HCT116 (cell line): Measurements from ENCODE around the gene MAVS. TPM values are rescaled to one million over a fixed set of nuclear protein-coding genes. Genes with fewer than 3 reads are reported as not detected.

ENCODE experiments used
- ATAC-seq: fragments of 200-7000 bp; cut with Tn5 transposase; 2 replicates; pipeline ENCODE4 v1.9.1; 2020; ENCODE audit warnings: mild to moderate bottlenecking, moderate library complexity
- BruUV-seq: library from RNA; stranded (reverse); fragments of 400-500 nt; replicated peaks from 2 replicates; lab custom pipeline; 2021; lab: Mats Ljungman, UMichigan
- CTCF ChIA-PET: fragments of 300-600 bp; sonication (Branson Sonifier 250); formaldehyde crosslinking; loops from one replicate; lab custom pipeline; 2021; ENCODE audit warnings: antibody characterized with exemption; lab: Charles Lee
- POLR2A ChIA-PET: fragments of 300-600, 350-600 bp; sonication (Branson Sonifier 250); formaldehyde crosslinking; loops from one replicate; lab custom pipeline; 2021; ENCODE audit warnings: antibody characterized with exemption; lab: Charles Lee
- RAD21 ChIA-PET, 2 experiments: fragments of 300-600 bp; sonication (Branson Sonifier 250); formaldehyde crosslinking; loops; one replicate each; lab custom pipeline; 2023; ENCODE audit warnings: low total read pairs in 2 of 2; ENCODE audit not compliant: uncharacterized antibody in 2 of 2, unreplicated experiment in 2 of 2, low non-redundant PET in 1 of 2; lab: Charles Lee
- DNase-seq: peaks from one replicate; pipeline ENCODE4 v3.0.0-alpha.2; 2010; ENCODE audit warnings: low read depth, low spot score
- H2AFZ ChIP-seq: fragments of 200-600 bp; shearing (Covaris generic), sonication (generic); 2 replicates; pipeline ENCODE4 v1.6.1; 2017; ENCODE audit warnings: low read depth, mixed run types, mixed read lengths, antibody characterized with exemption, low read length; ENCODE audit not compliant: poor library complexity, severe bottlenecking
- H3K27ac ChIP-seq: 2 replicates; pipeline ENCODE4 v1.5.1; 2012; ENCODE audit warnings: low read depth, low read length
- H3K27me3 ChIP-seq: fragments of 200-600 bp; sonication (generic); 2 replicates; pipeline ENCODE4 v1.6.1; 2016; ENCODE audit warnings: mixed run types, low read length, mixed read lengths; ENCODE audit not compliant: insufficient read depth
- H3K36me3 ChIP-seq, 2 experiments: fragments of 200-500 bp in 1 of 2; fragments of 200-600 bp in 1 of 2; sonication (Bioruptor generic) in 1 of 2; sonication (generic) in 1 of 2; 2 replicates each; pipeline versions ENCODE4 v1.5.1 to v1.6.1; 2014 to 2016; ENCODE audit warnings: low read length in 2 of 2, inconsistent platforms in 1 of 2, mixed read lengths in 1 of 2, mixed run types in 1 of 2; ENCODE audit not compliant: insufficient read depth in 2 of 2, control insufficient read depth in 1 of 2
- H3K4me1 ChIP-seq, 2 experiments: fragments of 200-600 bp in 1 of 2; sonication (generic) in 1 of 2; 2 replicates each; pipeline versions ENCODE4 v1.5.1 to v1.6.1; 2012 to 2017; ENCODE audit warnings: low read length in 2 of 2, inconsistent platforms in 1 of 2, mild to moderate bottlenecking in 1 of 2, mixed read lengths in 1 of 2, mixed run types in 1 of 2, moderate library complexity in 1 of 2; ENCODE audit not compliant: insufficient read depth in 2 of 2, control insufficient read depth in 1 of 2
- H3K4me2 ChIP-seq: fragments of 200-600 bp; sonication (generic); 2 replicates; pipeline ENCODE4 v1.6.1; 2017; ENCODE audit warnings: mixed run types, low read length, mixed read lengths
- H3K4me3 ChIP-seq, 2 experiments: fragments of 200-600 bp in 1 of 2; sonication (generic) in 1 of 2; replicated peaks in 1 of 2; 2 replicates each; pipeline ENCODE4 v1.5.1; 2011 to 2016; ENCODE audit warnings: low read length in 2 of 2, control low read depth in 1 of 2, low read depth in 1 of 2, mild to moderate bottlenecking in 1 of 2, mixed read lengths in 1 of 2, mixed run types in 1 of 2
- H3K79me2 ChIP-seq: fragments of 200-600 bp; sonication (generic); 2 replicates; pipeline ENCODE4 v1.6.1; 2017; ENCODE audit warnings: mild to moderate bottlenecking, mixed run types, low read length, moderate library complexity, mixed read lengths; ENCODE audit not compliant: insufficient read depth
- H3K9ac ChIP-seq: fragments of 200-600 bp; sonication (generic); 2 replicates; pipeline ENCODE4 v1.6.1; 2016; ENCODE audit warnings: low read length, mixed read lengths
- H3K9me2 ChIP-seq: fragments of 200-600 bp; sonication (generic), shearing (Covaris generic); 2 replicates; pipeline ENCODE4 v1.6.1; 2017; ENCODE audit warnings: mixed run types, mild to moderate bottlenecking, moderate library complexity; ENCODE audit not compliant: insufficient read depth
- H3K9me3 ChIP-seq, 2 experiments: fragments of 200-500 bp in 1 of 2; fragments of 200-600 bp in 1 of 2; sonication (Bioruptor generic) in 1 of 2; sonication (generic) in 1 of 2; 2 replicates each; pipeline ENCODE4 v1.6.1; 2014 to 2017; ENCODE audit warnings: low read length in 2 of 2, mixed read lengths in 2 of 2, inconsistent platforms in 1 of 2, low read depth in 1 of 2, mild to moderate bottlenecking in 1 of 2, mixed run types in 1 of 2, moderate library complexity in 1 of 2; ENCODE audit not compliant: control insufficient read depth in 1 of 2, insufficient read depth in 1 of 2
- H4K20me1 ChIP-seq: fragments of 200-600 bp; sonication (generic), shearing (Covaris generic); 2 replicates; pipeline ENCODE4 v1.6.1; 2017; ENCODE audit warnings: mixed run types, mild to moderate bottlenecking, moderate library complexity; ENCODE audit not compliant: insufficient read depth
- CBX3 ChIP-seq: IDR thresholded peaks from 2 replicates; pipeline ENCODE4 v1.6.1; 2012; ENCODE audit warnings: low read depth
- CEBPB ChIP-seq: IDR thresholded peaks from 2 replicates; pipeline ENCODE4 v1.6.1; 2012; ENCODE audit warnings: low read depth
- EZH2phosphoT487 ChIP-seq: fragments of 200-600 bp; IDR thresholded peaks from 2 replicates; pipeline ENCODE4 v1.6.1; 2018; ENCODE audit warnings: antibody characterized with exemption, borderline replicate concordance
- FOSL1 ChIP-seq: IDR thresholded peaks from 2 replicates; pipeline ENCODE4 v1.6.1; 2012; ENCODE audit warnings: low read depth
- POLR2A ChIP-seq: IDR thresholded peaks from 2 replicates; pipeline ENCODE4 v1.7.0; 2011; ENCODE audit warnings: borderline replicate concordance; ENCODE audit not compliant: insufficient read depth, insufficient read length; ENCODE audit errors: extremely low read depth
- RAD21 ChIP-seq: IDR thresholded peaks from 2 replicates; pipeline ENCODE4 v1.6.1; 2012; ENCODE audit warnings: low read depth, mild to moderate bottlenecking
- SIN3A ChIP-seq: IDR thresholded peaks from 2 replicates; pipeline ENCODE4 v1.6.1; 2012; ENCODE audit warnings: low read depth
- SRF ChIP-seq: IDR thresholded peaks from 2 replicates; pipeline ENCODE4 v1.6.1; 2012; ENCODE audit warnings: low read depth
- TCF7L2 ChIP-seq: IDR thresholded peaks from 2 replicates; pipeline ENCODE4 v1.7.0; 2011; ENCODE audit warnings: borderline replicate concordance, inconsistent platforms; ENCODE audit not compliant: insufficient read depth, insufficient read length; ENCODE audit errors: extremely low read depth
- ZFX ChIP-seq: fragments of 450-650 bp; IDR thresholded peaks from 2 replicates; pipeline ENCODE4 v1.6.1; 2017
- ZNF274 ChIP-seq: fragments of 200-500 bp; sonication (Bioruptor generic); IDR thresholded peaks from 2 replicates; pipeline ENCODE4 v1.6.1; 2014; ENCODE audit warnings: mild to moderate bottlenecking, low read depth, low read length, inconsistent platforms
- intact Hi-C: fragments of 100-400 bp; cut with micrococcal nuclease; formaldehyde crosslinking; loops from 2 replicates; pipeline ENCODE4 v1.10.0; 2022
- total RNA-seq: library from RNA; stranded (reverse); gene quantifications from one replicate; pipeline ENCODE4 v1.2.1, GENCODE V29; 2021; ENCODE audit not compliant: unreplicated experiment
- TF ChIP-seq, protein P1 (sequence below): IDR thresholded peaks from 2 replicates; pipeline ENCODE4 v1.6.1; 2012; ENCODE audit warnings: low read depth
- TF ChIP-seq, protein P2 (sequence below): IDR thresholded peaks from 2 replicates; pipeline ENCODE4 v1.6.1; 2011; ENCODE audit warnings: mild to moderate bottlenecking, low read length, moderate library complexity; ENCODE audit not compliant: insufficient replicate concordance; ENCODE audit errors: extremely low read depth

Gene MAVS
- total RNA-seq, 1 experiment from 2014 or later, result 60.1 TPM

DNA sequence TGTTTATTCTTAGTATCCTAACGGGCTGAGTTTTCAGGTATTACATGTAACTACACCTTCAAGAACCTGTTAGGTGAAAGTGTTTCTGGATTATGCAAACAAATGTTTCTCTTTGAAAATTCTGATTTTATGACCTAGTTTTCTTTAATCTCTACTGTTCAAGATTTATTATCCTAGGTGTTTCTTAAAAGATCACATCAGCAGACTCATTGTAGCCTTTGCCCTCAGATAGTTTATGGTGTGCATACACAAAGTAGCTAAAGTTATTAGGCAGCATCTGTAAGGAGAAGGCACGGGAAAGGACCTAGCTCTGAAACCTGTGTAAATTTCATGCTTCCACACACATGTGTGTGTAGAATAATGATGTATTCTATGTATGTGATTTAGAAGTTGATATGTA lies 64.2 kb downstream of the MAVS start:
- Histone ChIP-seq H3K4me1 (no peaks in the 10 kb centered on the region), H3K27me3 (no peaks in the 10 kb centered on the region), H2AFZ (no peak overlapping the region), H4K20me1 (peaks cover 14% of the 10 kb centered on the region; the same call in 1 of the 2 replicates), H3K36me3 (peaks cover 43 to 61% of the 10 kb centered on the region in 2 experiments), H3K4me2 (no peak overlapping the region), H3K4me3 (no peak overlapping the region), H3K27ac (no peak overlapping the region), H3K9me3 (no peaks in the 10 kb centered on the region), H3K9me2 (no peaks in the 10 kb centered on the region), H3K9ac (no peak overlapping the region), H3K79me2 (peaks cover 98% of the 10 kb centered on the region)
- intact Hi-C loops, result no loop called here
- DNase-seq, result no peak
- ChIA-PET CTCF (no interaction called here), RAD21 (no interaction called here), POLR2A (no interaction called here)
- no peak for ATAC-seq
- TSS peak; percentile 20 for BruUV-seq
- TF ChIP-seq SIN3A, result no peak
- no peak for TF ChIP-seq POLR2A
- TF ChIP-seq EZH2phosphoT487, result no peak
- TF ChIP-seq ZFX, result no peak
- no peak for TF ChIP-seq FOSL1
- TF ChIP-seq, protein P1, sequence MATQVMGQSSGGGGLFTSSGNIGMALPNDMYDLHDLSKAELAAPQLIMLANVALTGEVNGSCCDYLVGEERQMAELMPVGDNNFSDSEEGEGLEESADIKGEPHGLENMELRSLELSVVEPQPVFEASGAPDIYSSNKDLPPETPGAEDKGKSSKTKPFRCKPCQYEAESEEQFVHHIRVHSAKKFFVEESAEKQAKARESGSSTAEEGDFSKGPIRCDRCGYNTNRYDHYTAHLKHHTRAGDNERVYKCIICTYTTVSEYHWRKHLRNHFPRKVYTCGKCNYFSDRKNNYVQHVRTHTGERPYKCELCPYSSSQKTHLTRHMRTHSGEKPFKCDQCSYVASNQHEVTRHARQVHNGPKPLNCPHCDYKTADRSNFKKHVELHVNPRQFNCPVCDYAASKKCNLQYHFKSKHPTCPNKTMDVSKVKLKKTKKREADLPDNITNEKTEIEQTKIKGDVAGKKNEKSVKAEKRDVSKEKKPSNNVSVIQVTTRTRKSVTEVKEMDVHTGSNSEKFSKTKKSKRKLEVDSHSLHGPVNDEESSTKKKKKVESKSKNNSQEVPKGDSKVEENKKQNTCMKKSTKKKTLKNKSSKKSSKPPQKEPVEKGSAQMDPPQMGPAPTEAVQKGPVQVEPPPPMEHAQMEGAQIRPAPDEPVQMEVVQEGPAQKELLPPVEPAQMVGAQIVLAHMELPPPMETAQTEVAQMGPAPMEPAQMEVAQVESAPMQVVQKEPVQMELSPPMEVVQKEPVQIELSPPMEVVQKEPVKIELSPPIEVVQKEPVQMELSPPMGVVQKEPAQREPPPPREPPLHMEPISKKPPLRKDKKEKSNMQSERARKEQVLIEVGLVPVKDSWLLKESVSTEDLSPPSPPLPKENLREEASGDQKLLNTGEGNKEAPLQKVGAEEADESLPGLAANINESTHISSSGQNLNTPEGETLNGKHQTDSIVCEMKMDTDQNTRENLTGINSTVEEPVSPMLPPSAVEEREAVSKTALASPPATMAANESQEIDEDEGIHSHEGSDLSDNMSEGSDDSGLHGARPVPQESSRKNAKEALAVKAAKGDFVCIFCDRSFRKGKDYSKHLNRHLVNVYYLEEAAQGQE, result no peak
- no peak for TF ChIP-seq ZNF274

DNA sequence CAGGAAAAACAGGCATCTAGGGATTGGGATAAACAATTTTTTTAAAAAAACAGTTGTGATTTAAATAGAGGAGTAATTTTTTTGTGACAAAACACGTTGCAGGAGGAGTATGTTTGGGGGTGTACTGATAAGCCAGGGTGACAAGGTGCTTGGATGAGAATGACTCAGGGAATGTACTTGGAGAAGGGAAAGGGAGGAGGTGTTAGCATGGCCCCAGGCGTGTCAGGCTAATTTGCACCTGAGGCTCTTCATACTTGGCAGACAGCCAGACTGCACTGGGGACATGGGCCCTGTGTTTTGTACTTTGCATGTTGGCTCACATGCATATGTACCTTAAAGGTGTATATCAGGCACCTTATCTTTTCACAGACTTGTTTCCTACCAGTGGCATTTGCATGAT lies 65.3 kb downstream of the MAVS start:
- Histone ChIP-seq H3K79me2 (peaks cover 98% of the 10 kb centered on the region), H3K4me1 (no peaks in the 10 kb centered on the region), H3K9me2 (no peaks in the 10 kb centered on the region), H3K9me3 (no peaks in the 10 kb centered on the region), H3K4me2 (no peak overlapping the region), H3K27ac (no peak overlapping the region), H4K20me1 (peaks cover 25% of the 10 kb centered on the region; the same call in 1 of the 2 replicates), H3K4me3 (no peak overlapping the region), H3K27me3 (no peaks in the 10 kb centered on the region), H3K36me3 (peaks cover 50 to 71% of the 10 kb centered on the region in 2 experiments), H3K9ac (no peak overlapping the region), H2AFZ (no peak overlapping the region)
- CTCF ChIA-PET, result no interaction called here
- POLR2A ChIA-PET, result no interaction called here
- intact Hi-C loops, result no loop called here
- ATAC-seq, result peak; percentile 25; the same call in 1 of the 2 replicates
- BruUV-seq, result no TSS peak
- RAD21 ChIA-PET, result no interaction called here
- no peak for DNase-seq
- no peak for TF ChIP-seq CEBPB
- TF ChIP-seq TCF7L2, result no peak
- no peak for TF ChIP-seq POLR2A
- TF ChIP-seq RAD21, result no peak
- TF ChIP-seq, protein P2, sequence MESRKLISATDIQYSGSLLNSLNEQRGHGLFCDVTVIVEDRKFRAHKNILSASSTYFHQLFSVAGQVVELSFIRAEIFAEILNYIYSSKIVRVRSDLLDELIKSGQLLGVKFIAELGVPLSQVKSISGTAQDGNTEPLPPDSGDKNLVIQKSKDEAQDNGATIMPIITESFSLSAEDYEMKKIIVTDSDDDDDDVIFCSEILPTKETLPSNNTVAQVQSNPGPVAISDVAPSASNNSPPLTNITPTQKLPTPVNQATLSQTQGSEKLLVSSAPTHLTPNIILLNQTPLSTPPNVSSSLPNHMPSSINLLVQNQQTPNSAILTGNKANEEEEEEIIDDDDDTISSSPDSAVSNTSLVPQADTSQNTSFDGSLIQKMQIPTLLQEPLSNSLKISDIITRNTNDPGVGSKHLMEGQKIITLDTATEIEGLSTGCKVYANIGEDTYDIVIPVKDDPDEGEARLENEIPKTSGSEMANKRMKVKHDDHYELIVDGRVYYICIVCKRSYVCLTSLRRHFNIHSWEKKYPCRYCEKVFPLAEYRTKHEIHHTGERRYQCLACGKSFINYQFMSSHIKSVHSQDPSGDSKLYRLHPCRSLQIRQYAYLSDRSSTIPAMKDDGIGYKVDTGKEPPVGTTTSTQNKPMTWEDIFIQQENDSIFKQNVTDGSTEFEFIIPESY, result no peak
- TF ChIP-seq CBX3, result no peak
- TF ChIP-seq SRF, result no peak
